OCI-LY1 (cell line): ENCODE results near the gene FAM161A.

Experiments
- EZH2 ChIP-seq: fragments of 200-600 bp; sonication (generic), shearing (Covaris generic); IDR thresholded peaks from 2 replicates; pipeline ENCODE4 v1.8.0; 2017; ENCODE audit warnings: borderline replicate concordance, mixed run types, mild to moderate bottlenecking, antibody characterized with exemption, low read length, moderate library complexity, mixed read lengths
- TF ChIP-seq, protein P1 (sequence below): fragments of 200-600 bp; sonication (generic), shearing (Covaris generic); IDR thresholded peaks from 2 replicates; pipeline ENCODE4 v1.5.1; 2017; ENCODE audit warnings: mild to moderate bottlenecking, antibody characterized with exemption, low read length, moderate library complexity, mixed read lengths

GRCh38 chr2:61885896-61886603 lies 32.2 kb upstream of the FAM161A start:
- TF ChIP-seq, protein P1, sequence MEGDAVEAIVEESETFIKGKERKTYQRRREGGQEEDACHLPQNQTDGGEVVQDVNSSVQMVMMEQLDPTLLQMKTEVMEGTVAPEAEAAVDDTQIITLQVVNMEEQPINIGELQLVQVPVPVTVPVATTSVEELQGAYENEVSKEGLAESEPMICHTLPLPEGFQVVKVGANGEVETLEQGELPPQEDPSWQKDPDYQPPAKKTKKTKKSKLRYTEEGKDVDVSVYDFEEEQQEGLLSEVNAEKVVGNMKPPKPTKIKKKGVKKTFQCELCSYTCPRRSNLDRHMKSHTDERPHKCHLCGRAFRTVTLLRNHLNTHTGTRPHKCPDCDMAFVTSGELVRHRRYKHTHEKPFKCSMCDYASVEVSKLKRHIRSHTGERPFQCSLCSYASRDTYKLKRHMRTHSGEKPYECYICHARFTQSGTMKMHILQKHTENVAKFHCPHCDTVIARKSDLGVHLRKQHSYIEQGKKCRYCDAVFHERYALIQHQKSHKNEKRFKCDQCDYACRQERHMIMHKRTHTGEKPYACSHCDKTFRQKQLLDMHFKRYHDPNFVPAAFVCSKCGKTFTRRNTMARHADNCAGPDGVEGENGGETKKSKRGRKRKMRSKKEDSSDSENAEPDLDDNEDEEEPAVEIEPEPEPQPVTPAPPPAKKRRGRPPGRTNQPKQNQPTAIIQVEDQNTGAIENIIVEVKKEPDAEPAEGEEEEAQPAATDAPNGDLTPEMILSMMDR, result no peak
- no peak for TF ChIP-seq EZH2
